Effector memory CD4-positive, alpha-beta T cell (primary cell): ENCODE measurements around the gene FGF2.

ENCODE experiments used
- DNase-seq, 3 donors: peaks; one replicate each; pipeline ENCODE4 v3.0.0-alpha.2; 2020
- H3K27ac ChIP-seq: 2 replicates; pipeline ENCODE4 v1.7.0; 2013; ENCODE audit warnings: mild to moderate bottlenecking, low read length, moderate library complexity; ENCODE audit not compliant: insufficient read depth, poor library complexity, severe bottlenecking
- H3K27me3 ChIP-seq: replicated peaks from 2 replicates; pipeline ENCODE4 v1.7.0; 2013; ENCODE audit warnings: mild to moderate bottlenecking, low read length; ENCODE audit not compliant: insufficient read depth, control insufficient read depth, poor library complexity, severe bottlenecking
- H3K36me3 ChIP-seq: 2 replicates; pipeline ENCODE4 v1.7.0; 2013; ENCODE audit warnings: mild to moderate bottlenecking, low read length, moderate library complexity; ENCODE audit not compliant: control insufficient read depth, insufficient read depth
- H3K4me1 ChIP-seq: 2 replicates; pipeline ENCODE4 v1.7.0; 2013; ENCODE audit warnings: low read length, mild to moderate bottlenecking; ENCODE audit not compliant: control insufficient read depth, insufficient read depth, poor library complexity, severe bottlenecking
- H3K4me3 ChIP-seq: 2 replicates; pipeline ENCODE4 v1.7.0; 2013; ENCODE audit warnings: low read length, low read depth, mild to moderate bottlenecking; ENCODE audit not compliant: insufficient read depth, poor library complexity, severe bottlenecking
- H3K9me3 ChIP-seq: 2 replicates; pipeline ENCODE4 v1.7.0; 2013; ENCODE audit warnings: mild to moderate bottlenecking, low read length, moderate library complexity; ENCODE audit not compliant: control insufficient read depth

Gene FGF2

DNA sequence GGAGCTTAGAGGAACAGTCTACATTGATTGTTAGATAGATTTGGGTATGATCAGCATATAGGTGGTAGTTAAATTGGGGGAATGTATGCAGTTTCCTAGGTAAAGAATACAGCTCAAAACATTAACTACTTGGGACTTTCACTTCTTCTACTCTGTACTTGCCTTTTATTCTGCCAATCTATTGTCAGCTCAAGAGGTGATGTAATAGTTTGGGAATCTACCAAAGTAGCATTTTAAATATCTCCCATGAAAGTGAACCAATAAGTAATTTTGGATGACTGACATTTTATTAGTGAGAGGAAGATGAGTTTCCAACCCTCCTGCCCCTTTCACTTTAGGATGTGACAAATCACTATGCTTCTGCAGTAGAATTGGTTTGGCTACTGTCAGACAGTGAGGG, 52.4 kb downstream of the FGF2 start:
- no peak overlapping the region for H3K27ac ChIP-seq
- H3K4me3 ChIP-seq = no peak overlapping the region
- no peaks in the 10 kb centered on the region for H3K9me3 ChIP-seq
- H3K4me1 ChIP-seq = no peaks in the 10 kb centered on the region
- no peaks in the 10 kb centered on the region for H3K36me3 ChIP-seq
- H3K27me3 ChIP-seq = no peaks in the 10 kb centered on the region
- DNase-seq = no peak

DNA sequence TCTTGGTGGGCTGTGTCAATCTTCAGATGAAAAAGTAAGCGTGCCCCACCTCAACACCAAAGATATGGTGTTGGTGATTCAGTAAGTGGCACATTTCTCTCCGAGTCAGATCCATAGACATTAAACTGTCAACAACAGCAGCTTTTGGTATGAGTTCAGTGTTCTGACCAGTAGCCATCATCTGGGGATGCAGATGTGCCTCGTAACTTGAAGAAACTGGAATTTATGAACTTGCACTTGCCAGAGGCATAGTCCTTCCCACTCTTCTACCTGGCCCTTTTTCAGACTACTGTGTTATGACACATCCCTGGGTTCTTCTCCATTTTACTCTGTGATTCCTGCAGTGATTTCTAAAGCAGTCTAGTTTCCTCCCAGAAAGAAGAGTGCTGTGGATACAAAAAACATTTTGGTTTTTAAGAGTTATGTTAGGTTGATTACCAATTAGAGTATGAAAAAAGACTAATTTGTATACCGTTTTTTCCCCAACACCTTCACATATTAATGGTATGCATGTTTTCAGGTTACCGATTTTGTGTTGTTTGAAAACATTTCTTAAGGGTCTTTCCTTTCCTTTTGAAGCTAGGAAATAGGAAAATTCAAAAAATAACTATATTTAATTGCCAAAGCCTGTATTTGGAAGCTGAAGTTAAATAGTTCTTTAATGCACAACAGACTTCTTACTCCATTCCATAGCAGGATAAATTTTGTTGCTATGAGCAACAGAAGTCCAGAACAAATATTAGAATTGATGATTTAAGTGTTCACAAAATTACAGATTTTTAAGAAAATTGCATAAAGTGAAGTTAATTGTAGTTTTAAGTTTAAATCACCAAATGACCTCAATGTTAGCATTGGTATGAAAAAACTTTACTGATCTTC, 56.5 kb downstream of the FGF2 start:
- no peak for DNase-seq
- Histone ChIP-seq H3K4me3 (no peak overlapping the region), H3K36me3 (no peaks in the 10 kb centered on the region), H3K27ac (no peak overlapping the region), H3K27me3 (no peaks in the 10 kb centered on the region), H3K9me3 (no peaks in the 10 kb centered on the region), H3K4me1 (no peaks in the 10 kb centered on the region)

DNA sequence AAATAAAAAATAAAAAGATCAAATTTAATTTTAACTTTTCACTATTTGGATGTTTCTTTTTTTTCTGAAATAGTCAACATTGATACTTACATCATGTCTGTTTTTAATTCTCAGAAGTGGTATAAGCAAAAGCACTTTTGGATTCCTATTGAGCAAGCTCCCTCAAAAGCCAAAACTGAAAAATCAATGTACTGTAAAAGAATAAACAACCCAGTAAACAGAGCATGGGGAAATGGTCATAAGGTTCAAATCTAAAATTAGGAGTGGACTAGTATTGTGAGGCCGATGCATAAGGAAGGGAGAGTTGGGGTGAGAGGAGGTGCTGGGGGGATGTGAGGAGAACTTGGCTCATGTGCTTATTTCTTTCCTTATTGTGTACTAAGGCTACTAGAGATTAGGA, 57.9 kb downstream of the FGF2 start:
- no peaks in the 10 kb centered on the region for H3K4me1 ChIP-seq
- H3K4me3 ChIP-seq = no peak overlapping the region
- H3K9me3 ChIP-seq = no peaks in the 10 kb centered on the region
- DNase-seq = no peak
- H3K27ac ChIP-seq = no peak overlapping the region
- no peaks in the 10 kb centered on the region for H3K27me3 ChIP-seq
- H3K36me3 ChIP-seq = no peaks in the 10 kb centered on the region

DNA sequence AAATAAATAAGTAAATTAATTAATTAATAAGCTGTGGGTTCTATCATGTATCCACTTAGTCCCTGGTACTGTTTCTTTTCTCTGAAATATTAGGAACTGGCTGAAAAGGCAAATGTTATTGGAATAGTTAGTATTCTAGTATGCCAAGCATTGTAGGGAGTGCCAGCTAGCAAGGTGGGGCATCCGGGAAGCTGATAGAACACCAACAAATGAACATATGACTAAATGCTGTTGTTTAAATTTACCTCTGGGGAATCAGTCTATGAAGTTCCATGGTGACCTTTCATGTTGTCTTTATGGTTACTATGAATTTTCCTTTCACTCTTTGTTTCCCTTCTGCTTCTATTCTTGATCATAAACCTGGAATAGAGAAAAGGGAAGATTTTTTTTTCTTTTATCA, 63.1 kb downstream of the FGF2 start:
- Histone ChIP-seq H3K36me3 (no peaks in the 10 kb centered on the region), H3K27ac (no peak overlapping the region), H3K9me3 (no peaks in the 10 kb centered on the region), H3K4me3 (no peak overlapping the region), H3K27me3 (no peaks in the 10 kb centered on the region), H3K4me1 (no peaks in the 10 kb centered on the region)
- DNase-seq = no peak

DNA sequence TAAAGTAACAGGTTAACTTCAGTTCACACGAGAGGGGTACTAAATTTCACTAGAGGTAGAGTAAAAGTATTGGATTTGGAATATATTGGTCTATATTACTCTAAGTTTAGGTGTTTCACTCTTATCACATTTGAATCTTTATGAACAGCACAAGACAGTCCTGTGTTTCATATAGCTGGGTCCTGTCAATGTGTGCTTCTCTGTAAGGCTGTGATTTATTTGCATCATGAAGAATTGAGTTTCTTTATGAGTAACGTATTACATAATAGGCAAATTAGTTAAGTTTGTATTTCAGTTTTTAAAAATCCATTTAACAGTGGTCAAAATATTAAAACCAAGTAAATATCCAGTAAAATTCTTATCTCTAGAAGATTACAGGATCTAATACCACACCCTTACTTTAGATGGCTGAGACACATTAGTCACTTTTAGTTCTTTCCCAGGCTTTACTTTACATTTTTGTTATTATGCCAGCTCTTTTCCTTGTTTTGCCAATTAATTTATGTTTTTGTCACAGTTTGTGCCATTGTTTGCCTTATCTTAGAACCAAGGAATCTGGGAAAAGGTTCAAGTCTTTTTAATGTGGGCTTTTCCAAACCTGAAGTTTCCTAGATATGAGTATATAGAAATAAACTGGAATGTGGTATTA, 63.6 kb downstream of the FGF2 start:
- no peaks in the 10 kb centered on the region for H3K4me1 ChIP-seq
- no peak for DNase-seq
- H3K27me3 ChIP-seq = no peaks in the 10 kb centered on the region
- no peaks in the 10 kb centered on the region for H3K36me3 ChIP-seq
- no peaks in the 10 kb centered on the region for H3K9me3 ChIP-seq
- H3K27ac ChIP-seq = no peak overlapping the region
- H3K4me3 ChIP-seq = no peak overlapping the region

DNA sequence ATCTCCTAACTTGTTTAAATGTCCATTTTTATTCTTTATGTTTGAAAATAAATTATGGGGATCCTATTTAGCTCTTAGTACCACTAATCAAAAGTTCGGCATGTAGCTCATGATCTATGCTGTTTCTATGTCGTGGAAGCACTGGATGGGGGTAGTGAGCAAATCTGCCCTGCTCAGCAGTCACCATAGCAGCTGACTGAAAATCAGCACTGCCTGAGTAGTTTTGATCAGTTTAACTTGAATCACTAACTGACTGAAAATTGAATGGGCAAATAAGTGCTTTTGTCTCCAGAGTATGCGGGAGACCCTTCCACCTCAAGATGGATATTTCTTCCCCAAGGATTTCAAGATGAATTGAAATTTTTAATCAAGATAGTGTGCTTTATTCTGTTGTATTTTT, 68.2 kb downstream of the FGF2 start:
- no peak overlapping the region for H3K27ac ChIP-seq
- H3K4me1 ChIP-seq = no peaks in the 10 kb centered on the region
- DNase-seq = no peak

GRCh38 chr4:122895336-122895995, 68.8 kb downstream of the FGF2 start:
- no peaks in the 10 kb centered on the region for H3K4me1 ChIP-seq
- H3K27ac ChIP-seq = no peak overlapping the region
- DNase-seq = no peak
- no peaks in the 10 kb centered on the region for H3K36me3 ChIP-seq
- H3K9me3 ChIP-seq = no peaks in the 10 kb centered on the region
- no peaks in the 10 kb centered on the region for H3K27me3 ChIP-seq
- no peak overlapping the region for H3K4me3 ChIP-seq

More for the DNA sequence above, 68.2 kb downstream of the FGF2 start:
- Histone ChIP-seq H3K9me3 (no peaks in the 10 kb centered on the region), H3K4me3 (no peak overlapping the region), H3K27me3 (no peaks in the 10 kb centered on the region), H3K36me3 (no peaks in the 10 kb centered on the region)

DNA sequence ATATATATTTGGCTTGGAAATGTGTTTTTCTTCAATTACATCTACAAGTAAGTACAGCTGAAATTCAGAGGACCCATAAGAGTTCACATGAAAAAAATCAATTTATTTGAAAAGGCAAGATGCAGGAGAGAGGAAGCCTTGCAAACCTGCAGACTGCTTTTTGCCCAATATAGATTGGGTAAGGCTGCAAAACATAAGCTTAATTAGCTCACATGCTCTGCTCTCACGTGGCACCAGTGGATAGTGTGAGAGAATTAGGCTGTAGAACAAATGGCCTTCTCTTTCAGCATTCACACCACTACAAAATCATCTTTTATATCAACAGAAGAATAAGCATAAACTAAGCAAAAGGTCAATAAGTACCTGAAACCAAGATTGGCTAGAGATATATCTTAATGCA, 69.6 kb downstream of the FGF2 start:
- Histone ChIP-seq H3K27ac (no peak overlapping the region), H3K4me1 (no peaks in the 10 kb centered on the region), H3K36me3 (no peaks in the 10 kb centered on the region), H3K4me3 (no peak overlapping the region), H3K27me3 (no peaks in the 10 kb centered on the region), H3K9me3 (no peaks in the 10 kb centered on the region)
- DNase-seq = no peak

GRCh38 chr4:122898370-122899150, 71.9 kb downstream of the FGF2 start:
- Histone ChIP-seq H3K36me3 (no peaks in the 10 kb centered on the region), H3K27ac (no peak overlapping the region), H3K4me3 (no peak overlapping the region), H3K9me3 (no peaks in the 10 kb centered on the region), H3K4me1 (no peaks in the 10 kb centered on the region), H3K27me3 (no peaks in the 10 kb centered on the region)
- DNase-seq = no peak
